HTERT RPE-1 (cell line): ENCODE measurements around the gene ABCG2.
"Not testable (repeated sequence)": the region's sequence is repeated elsewhere in the genome, so short reads cannot be mapped to it uniquely, and the experiment has no call there.

ENCODE experiments used
- in situ Hi-C: fragments of 300-500 bp; cut with MboI; formaldehyde crosslinking; loops from 4 replicates; pipeline ENCODE4 v1.14.3; 2020; ENCODE audit warnings: low sequenced_read_pairs

Gene ABCG2

GRCh38 chr4:88169298-88169697 is 10.9 kb upstream of the ABCG2 start:
- in situ Hi-C loops, result no loop called here

- in situ Hi-C loops, result no loop called here
These were observed 8.2 kb upstream of the ABCG2 start for GRCh38 chr4:88166608-88167007.

- in situ Hi-C loops, result no loop called here
These were observed 4.9 kb upstream of the ABCG2 start for GRCh38 chr4:88163336-88163735.

GRCh38 chr4:88162626-88163025 is 4.2 kb upstream of the ABCG2 start:
- in situ Hi-C loops, result no loop called here

GRCh38 chr4:88159229-88159725 is 838 bp upstream of the ABCG2 start:
- in situ Hi-C loops, result no loop called here

- in situ Hi-C loops, result no loop called here
These were observed 376 bp downstream of the ABCG2 start for GRCh38 chr4:88158038-88158488.

GRCh38 chr4:88152331-88152730 is 6.1 kb downstream of the ABCG2 start:
- in situ Hi-C loops, result not testable (repeated sequence)

- in situ Hi-C loops, result no loop called here
These were observed 9.9 kb downstream of the ABCG2 start for GRCh38 chr4:88148560-88148959.

- in situ Hi-C loops, result no loop called here
These were observed 10.6 kb downstream of the ABCG2 start for GRCh38 chr4:88147799-88148217.

- in situ Hi-C loops, result no loop called here
These were observed 11.5 kb downstream of the ABCG2 start for GRCh38 chr4:88146891-88147290.

- in situ Hi-C loops, result no loop called here
These were observed 13.6 kb downstream of the ABCG2 start for GRCh38 chr4:88144866-88145300.

- in situ Hi-C loops, result no loop called here
These were observed 14.4 kb downstream of the ABCG2 start for GRCh38 chr4:88144048-88144447.

- in situ Hi-C loops, result no loop called here
These were observed 14.9 kb downstream of the ABCG2 start for GRCh38 chr4:88143504-88143903.

- in situ Hi-C loops, result no loop called here
These were observed 19.9 kb downstream of the ABCG2 start for GRCh38 chr4:88138561-88138960.

GRCh38 chr4:88137112-88137511 is 21.3 kb downstream of the ABCG2 start:
- in situ Hi-C loops, result no loop called here

GRCh38 chr4:88136249-88136648 is 22.2 kb downstream of the ABCG2 start:
- in situ Hi-C loops, result no loop called here

GRCh38 chr4:88135356-88135663 is 23.1 kb downstream of the ABCG2 start:
- in situ Hi-C loops, result no loop called here

- in situ Hi-C loops, result no loop called here
These were observed 23.7 kb downstream of the ABCG2 start for GRCh38 chr4:88134536-88135355.

- in situ Hi-C loops, result no loop called here
These were observed 24.3 kb downstream of the ABCG2 start for GRCh38 chr4:88134111-88134510.

GRCh38 chr4:88130544-88131305 is 27.7 kb downstream of the ABCG2 start:
- in situ Hi-C loops, result no loop called here

- in situ Hi-C loops, result no loop called here
These were observed 28.4 kb downstream of the ABCG2 start for GRCh38 chr4:88130003-88130402.

- in situ Hi-C loops, result not testable (repeated sequence)
These were observed 36.2 kb downstream of the ABCG2 start for GRCh38 chr4:88122260-88122659.
